ENCODE measurements around the gene ZNF699.
"Not testable (repeated sequence)": the region's sequence is repeated elsewhere in the genome, so short reads cannot be mapped to it uniquely, and the experiment has no call there.

The ZNF699 gene

DNA sequence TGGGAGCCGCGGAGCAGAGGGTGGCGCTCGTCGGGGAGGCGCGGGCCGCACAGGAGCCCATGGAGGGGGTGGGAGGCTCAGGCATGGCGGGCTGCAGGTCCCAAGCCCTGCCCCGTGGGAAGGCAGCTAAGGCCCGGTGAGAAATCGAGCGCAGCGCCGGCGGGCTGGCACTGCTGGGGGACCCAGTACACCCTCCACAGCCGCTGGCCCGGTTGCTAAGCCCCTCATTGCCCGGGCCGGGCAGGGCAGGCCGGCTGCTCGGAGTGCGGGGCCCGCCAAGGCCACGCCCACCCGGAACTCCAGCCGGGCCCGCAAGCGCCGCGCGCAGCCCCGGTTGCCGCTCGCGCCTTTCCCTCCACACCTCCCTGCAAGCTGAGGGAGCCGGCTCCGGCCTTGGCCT lies 26.2 kb downstream of the ZNF699 start:
- not testable (repeated sequence) for DNase-seq (ENCODE audit: low read depth)

DNA sequence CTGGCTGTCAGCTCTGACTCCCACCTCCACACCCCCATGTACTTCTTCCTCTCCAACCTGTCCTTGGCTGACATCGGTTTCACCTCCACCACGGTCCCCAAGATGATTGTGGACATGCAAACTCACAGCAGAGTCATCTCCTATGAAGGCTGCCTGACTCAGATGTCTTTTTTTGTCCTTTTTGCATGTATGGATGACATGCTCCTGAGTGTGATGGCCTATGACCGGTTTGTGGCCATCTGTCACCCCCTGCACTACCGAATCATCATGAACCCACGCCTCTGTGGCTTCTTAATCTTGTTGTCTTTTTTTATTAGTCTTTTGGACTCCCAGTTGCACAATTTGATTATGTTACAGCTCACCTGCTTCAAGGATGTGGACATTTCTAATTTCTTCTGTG lies 58.4 kb downstream of the ZNF699 start:
- DNase-seq (ENCODE audit: low read depth) = no peak

GRCh38 chr19:9250630-9251029 lies 59.0 kb downstream of the ZNF699 start, which contains the start of gene OR7E24:
Gene OR7E24 (plus strand): TSS chr19:9250930. CDS start chr19:9251044, 114 bp downstream.
- no peak for DNase-seq (ENCODE audit: low read depth)

Data from HS-27A (cell line).